Measurements from ENCODE around the gene STMN3.

GRCh38 chr20:63681609-63682142 lies 28.5 kb upstream of the STMN3 start:
- TF ChIP-seq CTCF (IDR thresholded peaks at IDR 0.05) = no peak
- TF ChIP-seq POLR2A (IDR thresholded peaks at IDR 0.05) = no peak
